Measurements from ENCODE around the gene SS18. TPM values are rescaled to one million over a fixed set of nuclear protein-coding genes. Genes with fewer than 3 reads are reported as not detected.
"Not testable (repeated sequence)": the region's sequence is repeated elsewhere in the genome, so short reads cannot be mapped to it uniquely, and the experiment has no call there.

The SS18 gene
- total RNA-seq (10 to 100 TPM; 36.7 to 41.9 (median 40.0) TPM), polyA plus RNA-seq (24.6 TPM)
- long read RNA-seq, donor 1, transcript SS18-203 (11 exons, 3,414 nt): major isoform, 54 of 106 reads
- long read RNA-seq, donor 1, transcript SS18-201 (10 exons, 1,836 nt): minor isoform, 33 of 106 reads
- long read RNA-seq, donor 1, partial matches to known transcripts: 11 of 106 reads
- long read RNA-seq, donor 1, other reads (novel, unspliced or antisense): 6 of 106 reads
- long read RNA-seq, donor 2, transcript SS18-203 (11 exons, 3,414 nt): major isoform, 25 of 40 reads
- long read RNA-seq, donor 2, transcript SS18-201 (10 exons, 1,836 nt): minor isoform, 13 of 40 reads
- long read RNA-seq, donor 2, partial matches to known transcripts: 1 of 40 reads
- long read RNA-seq, donor 2, other reads (novel, unspliced or antisense): 0 of 40 reads
- long read RNA-seq, donor 3, transcript SS18-203 (11 exons, 3,414 nt): minor isoform, 105 of 258 reads
- long read RNA-seq, donor 3, transcript SS18-201 (10 exons, 1,836 nt): major isoform, 118 of 258 reads
- long read RNA-seq, donor 3, partial matches to known transcripts: 16 of 258 reads
- long read RNA-seq, donor 3, other reads (novel, unspliced or antisense): 18 of 258 reads
- long read RNA-seq, donor 4, transcript SS18-201 (10 exons, 1,836 nt): minor isoform, 10 of 47 reads
- long read RNA-seq, donor 4, transcript SS18-203 (11 exons, 3,414 nt): major isoform, 27 of 47 reads
- long read RNA-seq, donor 4, partial matches to known transcripts: 2 of 47 reads
- long read RNA-seq, donor 4, other reads (novel, unspliced or antisense): 6 of 47 reads

GRCh38 chr18:26090130-26091046, at the start of gene SS18:
SS18 (minus strand) TSS chr18:26090613; CDS start chr18:26090569, 44 bp downstream.
- WGBS: under 1% methylated on average over 89 of the region's 89 CpGs
- Histone ChIP-seq H3K27ac (ENCODE audit: low read length) (peak within 1 kb of the TSS; percentile 99), H3K4me1 (ENCODE audit: control insufficient read depth, insufficient read depth, low read length) (no peaks in the 10 kb centered on the region), H3K4me3 (ENCODE audit: low read length) (peak within 1 kb of the TSS; percentile 75), H3K9me3 (ENCODE audit: control insufficient read depth, low read length) (no peaks in the 10 kb centered on the region), H3K27me3 (ENCODE audit: control insufficient read depth, insufficient read depth) (no peaks in the 10 kb centered on the region)
- DNase-seq: peak; percentile 96 to 98 (median 98)
- ATAC-seq: peak; percentile 98 to 99
- intact Hi-C loops (cut with DNase I): no loop called here

GRCh38 chr18:26135548-26135947, 45.1 kb upstream of the SS18 start:
- WGBS: 88% methylated on average over 1 of the region's 1 CpG
- H3K27ac ChIP-seq (ENCODE audit: low read length): no peak overlapping the region
- intact Hi-C loops (cut with DNase I): no loop called here
- no peaks in the 10 kb centered on the region for H3K4me1 ChIP-seq (ENCODE audit: control insufficient read depth, insufficient read depth, low read length)
- H3K9me3 ChIP-seq (ENCODE audit: control insufficient read depth, low read length): no peaks in the 10 kb centered on the region
- no peaks in the 10 kb centered on the region for H3K27me3 ChIP-seq (ENCODE audit: control insufficient read depth, insufficient read depth)
- ATAC-seq (no peak), DNase-seq (no peak)
- H3K4me3 ChIP-seq (ENCODE audit: low read length): no peak overlapping the region

- no peaks in the 10 kb centered on the region for H3K9me3 ChIP-seq (ENCODE audit: control insufficient read depth, low read length)
- H3K27ac ChIP-seq (ENCODE audit: low read length): no peak overlapping the region
- H3K4me1 ChIP-seq (ENCODE audit: control insufficient read depth, insufficient read depth, low read length): no peaks in the 10 kb centered on the region
- no peak for ATAC-seq
- DNase-seq: no peak
- WGBS: 81% methylated on average over 6 of the region's 6 CpGs
- no peak overlapping the region for H3K4me3 ChIP-seq (ENCODE audit: low read length)
- no peaks in the 10 kb centered on the region for H3K27me3 ChIP-seq (ENCODE audit: control insufficient read depth, insufficient read depth)
- intact Hi-C loops (cut with DNase I): no loop called here
Measured at GRCh38 chr18:26134107-26134506, 43.7 kb upstream of the SS18 start.

- no peaks in the 10 kb centered on the region for H3K9me3 ChIP-seq (ENCODE audit: control insufficient read depth, low read length)
- WGBS: 52% methylated on average over 31 of the region's 31 CpGs
- H3K4me1 ChIP-seq (ENCODE audit: control insufficient read depth, insufficient read depth, low read length): no peaks in the 10 kb centered on the region
- DNase-seq (peak; percentile 41 to 75 (median 62)), ATAC-seq (peak; percentile 51 to 53)
- no peaks in the 10 kb centered on the region for H3K27me3 ChIP-seq (ENCODE audit: control insufficient read depth, insufficient read depth)
- no peak within 1 kb of the TSS for H3K27ac ChIP-seq (ENCODE audit: low read length)
- H3K4me3 ChIP-seq (ENCODE audit: low read length): no peak within 1 kb of the TSS
- intact Hi-C loops (cut with DNase I): no loop called here
Measured at GRCh38 chr18:26133652-26134051, 43.2 kb upstream of the SS18 start, which contains the start of gene PSMA8. PSMA8 (plus strand) TSS chr18:26133869; CDS start chr18:26133966, 97 bp downstream.

- DNase-seq; H3K27me3 ChIP-seq (ENCODE audit: control insufficient read depth, insufficient read depth); H3K4me3 ChIP-seq (ENCODE audit: low read length); H3K4me1 ChIP-seq (ENCODE audit: control insufficient read depth, insufficient read depth, low read length); H3K27ac ChIP-seq (ENCODE audit: low read length); ATAC-seq; intact Hi-C loops (cut with DNase I); H3K9me3 ChIP-seq (ENCODE audit: control insufficient read depth, low read length): not testable (repeated sequence)
- WGBS: 71% methylated on average over 2 of the region's 2 CpGs
Measured at GRCh38 chr18:26128192-26128591, 37.8 kb upstream of the SS18 start.

- no peak overlapping the region for H3K4me3 ChIP-seq (ENCODE audit: low read length)
- ATAC-seq: no peak
- DNase-seq: no peak
- H3K27me3 ChIP-seq (ENCODE audit: control insufficient read depth, insufficient read depth): no peaks in the 10 kb centered on the region
- H3K4me1 ChIP-seq (ENCODE audit: control insufficient read depth, insufficient read depth, low read length): no peaks in the 10 kb centered on the region
- intact Hi-C loops (cut with DNase I): no loop called here
- WGBS: 67% methylated on average over 5 of the region's 5 CpGs
- H3K27ac ChIP-seq (ENCODE audit: low read length): no peak overlapping the region
- H3K9me3 ChIP-seq (ENCODE audit: control insufficient read depth, low read length): no peaks in the 10 kb centered on the region
Measured at GRCh38 chr18:26127786-26128185, 37.4 kb upstream of the SS18 start.

- H3K4me1 ChIP-seq (ENCODE audit: control insufficient read depth, insufficient read depth, low read length); H3K27ac ChIP-seq (ENCODE audit: low read length); DNase-seq; intact Hi-C loops (cut with DNase I); H3K4me3 ChIP-seq (ENCODE audit: low read length); ATAC-seq; H3K27me3 ChIP-seq (ENCODE audit: control insufficient read depth, insufficient read depth); H3K9me3 ChIP-seq (ENCODE audit: control insufficient read depth, low read length): not testable (repeated sequence)
- 78% methylated on average over 2 of the region's 2 CpGs for WGBS
Measured at GRCh38 chr18:26121994-26122393, 31.6 kb upstream of the SS18 start.

GRCh38 chr18:26121476-26121875, 31.1 kb upstream of the SS18 start:
- Histone ChIP-seq H3K9me3 (ENCODE audit: control insufficient read depth, low read length) (no peaks in the 10 kb centered on the region), H3K4me3 (ENCODE audit: low read length) (no peak overlapping the region), H3K27ac (ENCODE audit: low read length) (no peak overlapping the region), H3K27me3 (ENCODE audit: control insufficient read depth, insufficient read depth) (no peaks in the 10 kb centered on the region), H3K4me1 (ENCODE audit: control insufficient read depth, insufficient read depth, low read length) (no peaks in the 10 kb centered on the region)
- ATAC-seq (no peak), DNase-seq (no peak)
- 64% methylated on average over 1 of the region's 1 CpG for WGBS
- intact Hi-C loops (cut with DNase I): no loop called here

- WGBS: 77% methylated on average over 5 of the region's 5 CpGs
- Histone ChIP-seq H3K4me1 (ENCODE audit: control insufficient read depth, insufficient read depth, low read length) (no peaks in the 10 kb centered on the region), H3K9me3 (ENCODE audit: control insufficient read depth, low read length) (no peaks in the 10 kb centered on the region), H3K27ac (ENCODE audit: low read length) (no peak overlapping the region), H3K27me3 (ENCODE audit: control insufficient read depth, insufficient read depth) (no peaks in the 10 kb centered on the region), H3K4me3 (ENCODE audit: low read length) (no peak overlapping the region)
- DNase-seq: no peak
- ATAC-seq: no peak
- intact Hi-C loops (cut with DNase I): no loop called here
Measured at GRCh38 chr18:26119246-26119645, 28.8 kb upstream of the SS18 start.

- WGBS: 87% methylated on average over 1 of the region's 1 CpG
- intact Hi-C loops (cut with DNase I): no loop called here
- DNase-seq (no peak), ATAC-seq (no peak)
- Histone ChIP-seq H3K4me1 (ENCODE audit: control insufficient read depth, insufficient read depth, low read length) (no peaks in the 10 kb centered on the region), H3K27me3 (ENCODE audit: control insufficient read depth, insufficient read depth) (no peaks in the 10 kb centered on the region), H3K4me3 (ENCODE audit: low read length) (no peak overlapping the region), H3K27ac (ENCODE audit: low read length) (no peak overlapping the region), H3K9me3 (ENCODE audit: control insufficient read depth, low read length) (no peaks in the 10 kb centered on the region)
Measured at GRCh38 chr18:26104035-26104434, 13.6 kb upstream of the SS18 start.
